ENCODE data around the gene FAM98A. TPM values are rescaled to one million over a fixed set of nuclear protein-coding genes. Genes with fewer than 3 reads are reported as not detected.

FAM98A gene
- total RNA-seq, 4 donors from 2014 or later, result 19.7 to 2,496 (median 73.0) TPM

- intact Hi-C loops (cut with DNase I; ENCODE audit: low total_unique reads), result no loop called here
Observed at GRCh38 chr2:33560017-33560416, 39.1 kb downstream of the FAM98A start.

DNA sequence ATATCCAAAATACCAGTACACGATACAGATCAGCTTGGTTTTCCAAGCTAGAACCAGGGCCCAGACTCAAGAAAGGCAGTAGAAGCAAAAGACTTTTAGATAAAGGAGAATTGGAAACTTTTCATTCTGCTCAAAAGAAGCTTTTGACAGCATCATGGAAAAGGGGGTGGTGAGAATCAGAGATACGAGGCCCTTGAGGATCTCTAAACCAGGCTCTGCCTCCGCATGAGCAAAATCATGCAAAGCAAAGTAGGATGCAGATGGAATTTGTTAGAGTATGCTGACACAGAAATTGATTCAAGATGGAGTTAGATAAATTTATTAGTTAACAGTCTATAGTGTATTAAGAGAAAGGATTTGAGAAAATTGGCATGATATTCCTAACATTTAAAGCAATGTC is 39.8 kb downstream of the FAM98A start:
- no peak overlapping the region for H3K4me3 ChIP-seq
- peaks cover 0 to 5% of the 10 kb centered on the region in 2 donors for H3K4me1 ChIP-seq
- TF ChIP-seq CTCF (IDR thresholded peaks at IDR 0.05), result no peak
- TF ChIP-seq POLR2A (IDR thresholded peaks at IDR 0.05), result no peak
- intact Hi-C loops (cut with DNase I; ENCODE audit: low total_unique reads), result no loop called here
- no peak overlapping the region for H3K27ac ChIP-seq
- no peaks in the 10 kb centered on the region for H3K9me3 ChIP-seq
- no peaks in the 10 kb centered on the region for H3K27me3 ChIP-seq
- DNase-seq, result no peak
- no peaks in the 10 kb centered on the region for H3K36me3 ChIP-seq

More at GRCh38 chr2:33560017-33560416, 39.1 kb downstream of the FAM98A start:
- peaks cover 0 to 2% of the 10 kb centered on the region in 2 donors for H3K4me1 ChIP-seq
- H3K9me3 ChIP-seq, result no peaks in the 10 kb centered on the region
- no peaks in the 10 kb centered on the region for H3K36me3 ChIP-seq
- H3K27ac ChIP-seq, result no peak overlapping the region
- DNase-seq, result no peak
- no peaks in the 10 kb centered on the region for H3K27me3 ChIP-seq
- TF ChIP-seq CTCF (IDR thresholded peaks at IDR 0.05), result no peak
- no peak for TF ChIP-seq POLR2A (IDR thresholded peaks at IDR 0.05)
- no peak overlapping the region for H3K4me3 ChIP-seq

DNA sequence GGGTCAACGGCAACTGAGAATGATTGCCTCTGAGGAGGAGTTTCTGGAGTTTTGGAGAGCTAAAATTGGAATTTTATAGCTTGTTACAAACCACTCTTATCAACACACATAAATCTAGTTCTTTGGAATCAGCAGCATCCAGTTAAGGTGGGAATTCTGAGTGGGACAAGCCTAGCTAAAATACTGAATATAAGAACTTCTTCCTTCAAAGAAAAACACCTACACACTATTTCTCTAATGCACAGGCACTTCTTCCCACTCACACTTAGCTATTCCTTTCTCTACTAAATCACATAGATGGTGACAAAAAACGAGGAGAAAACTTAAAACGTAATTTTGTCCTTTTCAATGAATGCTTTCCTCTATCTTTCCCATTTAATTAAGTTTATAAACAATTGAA is 43.4 kb downstream of the FAM98A start:
- peak overlapping the region; percentile 60 to 72 for H3K27ac ChIP-seq
- TF ChIP-seq CTCF (IDR thresholded peaks at IDR 0.05) (no peak), POLR2A (IDR thresholded peaks at IDR 0.05) (no peak)
- DNase-seq, result no peak
- H3K4me1 ChIP-seq, result peaks cover 0 to 5% of the 10 kb centered on the region in 2 donors
- H3K27me3 ChIP-seq, result no peaks in the 10 kb centered on the region
- intact Hi-C loops (cut with DNase I; ENCODE audit: low total_unique reads), result no loop called here
- H3K4me3 ChIP-seq, result no peak overlapping the region
- no peaks in the 10 kb centered on the region for H3K9me3 ChIP-seq
- H3K36me3 ChIP-seq, result no peaks in the 10 kb centered on the region

- peaks cover 0 to 5% of the 10 kb centered on the region in 2 donors for H3K4me1 ChIP-seq
- TF ChIP-seq CTCF (IDR thresholded peaks at IDR 0.05), result no peak
- TF ChIP-seq POLR2A (IDR thresholded peaks at IDR 0.05), result no peak
- H3K4me3 ChIP-seq, result no peak overlapping the region
- no peak for DNase-seq
- no peaks in the 10 kb centered on the region for H3K36me3 ChIP-seq
- no peaks in the 10 kb centered on the region for H3K9me3 ChIP-seq
- intact Hi-C loops (cut with DNase I; ENCODE audit: low total_unique reads), result no loop called here
- H3K27me3 ChIP-seq, result no peaks in the 10 kb centered on the region
- H3K27ac ChIP-seq, result no peak overlapping the region
Observed at GRCh38 chr2:33552758-33553461, 46.2 kb downstream of the FAM98A start.

- DNase-seq, result no peak
- Histone ChIP-seq H3K4me1 (peaks cover 0 to 5% of the 10 kb centered on the region in 2 donors), H3K9me3 (no peaks in the 10 kb centered on the region), H3K4me3 (no peak overlapping the region), H3K27me3 (no peaks in the 10 kb centered on the region), H3K36me3 (no peaks in the 10 kb centered on the region), H3K27ac (no peak overlapping the region)
- intact Hi-C loops (cut with DNase I; ENCODE audit: low total_unique reads), result no loop called here
- no peak for TF ChIP-seq CTCF (IDR thresholded peaks at IDR 0.05)
- no peak for TF ChIP-seq POLR2A (IDR thresholded peaks at IDR 0.05)
Observed at GRCh38 chr2:33550206-33550605, 48.9 kb downstream of the FAM98A start.

All from uterus (tissue), 4 donors.